HEK293 (cell line): ENCODE data around the gene HTN3.
"Not testable (repeated sequence)": the region's sequence is repeated elsewhere in the genome, so short reads cannot be mapped to it uniquely, and the experiment has no call there.

Source experiments
- ATF2 ChIP-seq: fragments of 450-650 bp; formaldehyde crosslinking; IDR thresholded peaks from 2 replicates; pipeline ENCODE4 v1.5.1; 2016; ENCODE audit warnings: missing biosample characterization, missing genetic modification characterization, low read depth
- HOXA7 ChIP-seq: sonication (generic); formaldehyde crosslinking; IDR thresholded peaks from 2 replicates; pipeline ENCODE4 v1.8.1; 2022; ENCODE audit warnings: missing genetic modification reagents, borderline replicate concordance
- KLF16 ChIP-seq: fragments of 450-650 bp; formaldehyde crosslinking; IDR thresholded peaks from 2 replicates; pipeline ENCODE4 v1.5.1; 2017; ENCODE audit warnings: missing biosample characterization, missing genetic modification characterization
- ZEB2 ChIP-seq: fragments of 450-650 bp; formaldehyde crosslinking; IDR thresholded peaks from 2 replicates; pipeline ENCODE4 v1.5.1; 2016; ENCODE audit warnings: missing biosample characterization, missing genetic modification characterization
- ZNF549 ChIP-seq: fragments of 450-650 bp; IDR thresholded peaks from 2 replicates; pipeline ENCODE4 v1.5.1; 2018; ENCODE audit warnings: missing biosample characterization, missing genetic modification characterization, mild to moderate bottlenecking, inconsistent platforms, moderate library complexity

DNA sequence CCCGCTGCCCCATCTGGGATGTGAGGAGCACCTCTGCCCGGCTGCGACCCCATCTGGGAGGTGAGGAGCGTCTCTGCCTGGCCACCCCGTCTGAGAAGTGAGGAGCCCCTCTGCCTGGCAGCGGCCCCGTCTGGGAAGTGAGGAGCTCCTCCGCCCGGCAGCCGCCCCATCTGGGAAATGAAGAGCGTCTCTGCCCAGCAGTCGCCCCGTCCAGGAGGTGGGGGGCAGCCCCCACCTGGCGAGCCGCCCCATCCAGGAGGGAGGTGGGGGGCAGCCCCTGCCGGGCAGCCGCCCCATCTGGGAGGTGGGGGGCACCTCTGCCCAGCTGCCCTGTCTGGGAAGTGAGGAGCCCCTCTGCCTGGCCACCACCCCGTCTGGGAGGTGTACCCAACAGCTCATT lies 9.3 kb downstream of the HTN3 start:
- TF ChIP-seq KLF16 (tag by site-specific recombination); ATF2 (tag by site-specific recombination); HOXA7 (CRISPR knock-in tag); ZEB2 (tag by site-specific recombination); ZNF549: not testable (repeated sequence)
